Peyer's patch (tissue), 4 donors: Measurements from ENCODE around the gene FAM50B. TPM values are rescaled to one million over a fixed set of nuclear protein-coding genes. Genes with fewer than 3 reads are reported as not detected.
A peak's percentile ranks its signal among the peaks of the same experiment; 100 is the strongest.

ENCODE experiments used
- DNase-seq, 3 donors: peaks; one replicate each; pipeline ENCODE4 v3.0.0-alpha.2; 2017 to 2019
- H3K27ac ChIP-seq, 4 donors: fragments of 200-600 bp; sonication (generic); one replicate each; pipeline ENCODE4 v1.5.1; 2016 to 2019
- H3K27me3 ChIP-seq, 2 donors: fragments of 200-600 bp; sonication (generic); one replicate each; pipeline ENCODE4 v1.5.1; 2019
- H3K36me3 ChIP-seq, 3 donors: fragments of 200-600 bp; sonication (generic); one replicate each; pipeline ENCODE4 v1.5.1; 2016 to 2019
- H3K4me1 ChIP-seq, 4 donors: fragments of 200-600 bp; sonication (generic); one replicate each; pipeline ENCODE4 v1.5.1; 2016 to 2019
- H3K4me3 ChIP-seq, 4 donors: fragments of 200-600 bp; sonication (generic); 1 replicate in 3 of 4; 2 replicates in 1 of 4; pipeline ENCODE4 v1.5.1; 2016 to 2019; ENCODE audit warnings: mild to moderate bottlenecking in 1 of 4
- H3K9me3 ChIP-seq, 4 donors: fragments of 200-600 bp; sonication (generic); one replicate each; pipeline ENCODE4 v1.5.1; 2016 to 2019; ENCODE audit warnings: mild to moderate bottlenecking in 1 of 4
- POLR2A ChIP-seq, 2 donors: fragments of 450-650 bp; IDR thresholded peaks; one replicate each; pipeline ENCODE4 v1.5.1; 2017; ENCODE audit warnings: antibody characterized with exemption in 2 of 2, mild to moderate bottlenecking in 2 of 2, moderate library complexity in 2 of 2
- total RNA-seq, 4 donors: library from RNA; depleted of rRNA; stranded (reverse); fragments of >200 nt; gene quantifications; one replicate each; pipeline ENCODE4 v1.1.0, GENCODE V29; 2016
- TF ChIP-seq, protein P1 (sequence below), 6 experiments: fragments of 450-650 bp in 4 of 6; fragments of 200-600 bp in 2 of 6; sonication (generic) in 1 of 6; IDR thresholded peaks; one replicate each; pipeline ENCODE4 v1.5.1; 2017 to 2019; ENCODE audit warnings: antibody characterized with exemption in 6 of 6, mild to moderate bottlenecking in 3 of 6, moderate library complexity in 1 of 6

FAM50B gene
- total RNA-seq, 4 donors from 2014 or later = 3.3 to 10.7 (median 4.7) TPM

DNA sequence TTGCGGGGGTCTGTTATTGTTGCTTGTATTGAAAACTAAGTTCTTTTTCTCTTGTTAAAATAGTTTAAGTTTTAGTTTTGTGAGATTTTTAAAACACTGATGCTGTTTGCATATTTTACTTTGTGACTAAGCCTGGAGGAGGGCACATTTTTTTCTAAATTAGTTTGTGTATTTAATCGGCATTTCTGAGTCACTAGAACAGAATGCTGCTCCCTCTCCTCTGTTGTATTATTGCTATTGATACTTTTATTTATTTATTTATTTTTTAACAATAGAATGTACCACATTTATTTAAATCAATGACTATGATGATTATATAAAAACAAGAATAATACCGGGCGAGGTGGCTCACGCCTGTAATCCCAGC, 5.1 kb upstream of the FAM50B start:
- no peak overlapping the region for H3K27ac ChIP-seq
- TF ChIP-seq POLR2A (IDR thresholded peaks at IDR 0.05) = no peak
- TF ChIP-seq, protein P1, sequence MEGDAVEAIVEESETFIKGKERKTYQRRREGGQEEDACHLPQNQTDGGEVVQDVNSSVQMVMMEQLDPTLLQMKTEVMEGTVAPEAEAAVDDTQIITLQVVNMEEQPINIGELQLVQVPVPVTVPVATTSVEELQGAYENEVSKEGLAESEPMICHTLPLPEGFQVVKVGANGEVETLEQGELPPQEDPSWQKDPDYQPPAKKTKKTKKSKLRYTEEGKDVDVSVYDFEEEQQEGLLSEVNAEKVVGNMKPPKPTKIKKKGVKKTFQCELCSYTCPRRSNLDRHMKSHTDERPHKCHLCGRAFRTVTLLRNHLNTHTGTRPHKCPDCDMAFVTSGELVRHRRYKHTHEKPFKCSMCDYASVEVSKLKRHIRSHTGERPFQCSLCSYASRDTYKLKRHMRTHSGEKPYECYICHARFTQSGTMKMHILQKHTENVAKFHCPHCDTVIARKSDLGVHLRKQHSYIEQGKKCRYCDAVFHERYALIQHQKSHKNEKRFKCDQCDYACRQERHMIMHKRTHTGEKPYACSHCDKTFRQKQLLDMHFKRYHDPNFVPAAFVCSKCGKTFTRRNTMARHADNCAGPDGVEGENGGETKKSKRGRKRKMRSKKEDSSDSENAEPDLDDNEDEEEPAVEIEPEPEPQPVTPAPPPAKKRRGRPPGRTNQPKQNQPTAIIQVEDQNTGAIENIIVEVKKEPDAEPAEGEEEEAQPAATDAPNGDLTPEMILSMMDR (IDR thresholded peaks at IDR 0.05) = no peak

DNA sequence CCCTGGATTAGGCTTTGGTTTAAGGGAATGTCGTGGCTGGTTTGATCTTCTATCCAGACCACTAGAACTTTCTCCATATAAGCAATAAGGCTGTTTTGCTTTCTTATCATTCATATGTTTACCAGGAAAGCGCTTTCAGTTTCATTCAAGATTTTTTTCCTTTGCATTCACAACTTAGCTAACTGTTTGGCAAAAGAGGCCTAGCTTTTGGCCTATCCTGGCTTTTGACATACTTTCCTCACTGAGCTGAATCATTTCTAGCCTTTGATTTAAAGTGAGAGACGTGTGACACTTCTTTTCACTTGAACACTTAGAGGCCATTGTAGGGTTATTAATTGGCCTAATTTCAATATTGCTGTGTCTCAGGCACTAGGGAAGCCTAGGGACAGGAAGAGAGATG, 1.7 kb upstream of the FAM50B start:
- no peak overlapping the region for H3K4me3 ChIP-seq
- H3K9me3 ChIP-seq = no peaks in the 10 kb centered on the region
- no peaks in the 10 kb centered on the region for H3K4me1 ChIP-seq
- peak overlapping the region in 2 of 4 donors; percentile 17 to 30 for H3K27ac ChIP-seq
- no peak for DNase-seq
- no peak for TF ChIP-seq POLR2A (IDR thresholded peaks at IDR 0.05)
- TF ChIP-seq, protein P1 (IDR thresholded peaks at IDR 0.05) = no peak
- no peaks in the 10 kb centered on the region for H3K27me3 ChIP-seq
- H3K36me3 ChIP-seq = no peaks in the 10 kb centered on the region

More for the DNA sequence above, 5.1 kb upstream of the FAM50B start:
- Histone ChIP-seq H3K9me3 (no peaks in the 10 kb centered on the region), H3K27me3 (no peaks in the 10 kb centered on the region), H3K36me3 (no peaks in the 10 kb centered on the region), H3K4me3 (no peak overlapping the region), H3K4me1 (no peaks in the 10 kb centered on the region)
- DNase-seq = no peak

DNA sequence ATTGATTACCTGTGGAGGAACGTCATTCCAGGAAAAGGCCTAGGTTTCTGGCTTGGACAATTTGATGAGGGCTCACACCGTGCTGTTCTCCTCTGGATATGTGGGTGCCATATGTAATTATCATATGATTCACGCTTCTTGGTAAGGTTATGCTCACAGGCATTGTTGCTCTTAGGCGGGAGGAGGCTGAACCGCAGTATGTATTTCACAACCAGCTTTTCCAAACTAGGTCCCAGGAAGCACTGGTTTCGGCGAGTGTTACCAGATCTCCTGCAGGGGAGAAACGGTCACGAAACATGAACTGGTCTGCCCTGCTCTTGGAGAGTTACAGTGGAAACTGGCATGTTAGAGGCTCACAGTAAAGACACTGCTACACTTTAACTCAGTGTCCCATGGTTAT, 793 bp upstream of the FAM50B start:
- Histone ChIP-seq H3K9me3 (no peaks in the 10 kb centered on the region), H3K4me3 (peak overlapping the region; percentile 26 to 60 (median 50)), H3K4me1 (no peaks in the 10 kb centered on the region), H3K27ac (peak overlapping the region; percentile 49 to 66 (median 60)), H3K27me3 (no peaks in the 10 kb centered on the region), H3K36me3 (no peaks in the 10 kb centered on the region)
- no peak for DNase-seq
- TF ChIP-seq, protein P1 (IDR thresholded peaks at IDR 0.05) = no peak
- no peak for TF ChIP-seq POLR2A (IDR thresholded peaks at IDR 0.05)

DNA sequence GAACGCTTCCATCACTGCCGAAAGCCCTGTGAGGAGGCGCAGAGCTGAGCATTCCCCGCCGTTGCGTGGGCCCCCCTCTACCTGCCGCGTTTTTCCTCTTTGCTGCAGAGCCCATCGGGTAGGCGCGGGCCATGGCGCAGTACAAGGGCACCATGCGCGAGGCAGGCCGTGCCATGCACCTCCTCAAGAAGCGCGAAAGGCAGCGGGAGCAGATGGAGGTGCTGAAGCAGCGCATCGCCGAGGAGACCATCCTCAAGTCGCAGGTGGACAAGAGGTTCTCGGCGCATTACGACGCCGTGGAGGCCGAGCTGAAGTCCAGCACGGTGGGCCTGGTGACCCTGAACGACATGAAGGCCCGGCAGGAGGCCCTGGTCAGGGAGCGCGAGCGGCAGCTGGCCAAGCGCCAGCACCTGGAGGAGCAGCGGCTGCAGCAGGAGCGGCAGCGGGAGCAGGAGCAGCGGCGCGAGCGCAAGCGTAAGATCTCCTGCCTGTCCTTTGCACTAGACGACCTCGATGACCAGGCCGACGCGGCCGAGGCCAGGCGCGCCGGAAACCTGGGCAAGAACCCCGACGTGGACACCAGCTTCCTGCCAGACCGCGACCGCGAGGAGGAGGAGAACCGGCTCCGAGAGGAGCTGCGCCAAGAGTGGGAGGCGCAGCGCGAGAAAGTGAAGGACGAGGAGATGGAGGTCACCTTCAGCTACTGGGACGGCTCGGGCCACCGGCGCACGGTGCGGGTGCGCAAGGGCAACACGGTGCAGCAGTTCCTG, 693 bp downstream of the FAM50B start:
- no peaks in the 10 kb centered on the region for H3K27me3 ChIP-seq
- DNase-seq = no peak
- H3K36me3 ChIP-seq = no peaks in the 10 kb centered on the region
- peak overlapping the region; percentile 49 to 66 (median 59) for H3K27ac ChIP-seq
- H3K9me3 ChIP-seq = no peaks in the 10 kb centered on the region
- TF ChIP-seq, protein P1 (IDR thresholded peaks at IDR 0.05) = no peak
- no peak for TF ChIP-seq POLR2A (IDR thresholded peaks at IDR 0.05)
- peak overlapping the region; percentile 26 to 60 (median 50) for H3K4me3 ChIP-seq
- H3K4me1 ChIP-seq = no peaks in the 10 kb centered on the region

DNA sequence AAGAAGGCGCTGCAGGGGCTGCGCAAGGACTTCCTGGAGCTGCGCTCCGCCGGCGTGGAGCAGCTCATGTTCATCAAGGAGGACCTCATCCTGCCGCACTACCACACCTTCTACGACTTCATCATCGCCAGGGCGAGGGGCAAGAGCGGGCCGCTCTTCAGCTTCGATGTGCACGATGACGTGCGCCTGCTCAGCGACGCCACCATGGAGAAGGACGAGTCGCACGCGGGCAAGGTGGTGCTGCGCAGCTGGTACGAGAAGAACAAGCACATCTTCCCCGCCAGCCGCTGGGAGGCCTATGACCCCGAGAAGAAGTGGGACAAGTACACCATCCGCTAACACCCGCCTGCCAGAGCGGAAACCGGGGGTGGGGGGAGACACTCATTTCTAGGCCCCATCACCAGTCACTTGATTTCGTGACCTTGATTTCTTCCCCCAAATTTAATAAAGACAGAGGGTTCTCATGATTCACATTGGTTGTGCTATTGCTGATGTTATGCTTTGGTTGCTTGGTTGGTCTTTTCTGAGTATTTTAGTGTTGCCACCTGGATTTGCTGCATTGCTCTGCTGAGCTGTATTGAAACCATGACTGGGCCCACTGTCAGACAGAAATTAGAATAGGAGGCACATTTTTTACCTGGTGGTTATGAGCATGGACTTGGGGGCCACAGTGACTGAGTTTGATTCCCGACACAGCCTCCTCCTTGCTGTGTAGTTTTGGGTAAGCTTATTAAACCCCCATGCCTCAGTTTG, 1.5 kb downstream of the FAM50B start:
- peak overlapping the region in 2 of 4 donors; percentile 54 to 60 for H3K4me3 ChIP-seq
- peak in 1 of 3 donors; percentile 27 for DNase-seq
- H3K27me3 ChIP-seq = no peaks in the 10 kb centered on the region
- no peaks in the 10 kb centered on the region for H3K9me3 ChIP-seq
- H3K27ac ChIP-seq = no peak overlapping the region
- TF ChIP-seq, protein P1 (IDR thresholded peaks at IDR 0.05) = no peak
- no peak for TF ChIP-seq POLR2A (IDR thresholded peaks at IDR 0.05)
- no peaks in the 10 kb centered on the region for H3K36me3 ChIP-seq
- H3K4me1 ChIP-seq = no peaks in the 10 kb centered on the region
